ENCODE results near the gene SKIL.

Gene SKIL

GRCh38 chr3:170397685-170398084 lies 40.2 kb downstream of the SKIL start:
- DNase-seq (ENCODE audit: low read depth, low spot score), result no peak

- DNase-seq (ENCODE audit: low read depth, low spot score), result no peak
These were observed 47.6 kb downstream of the SKIL start for GRCh38 chr3:170405101-170405500.

GRCh38 chr3:170410428-170411029 lies 53.0 kb downstream of the SKIL start:
- DNase-seq (ENCODE audit: low read depth, low spot score), result no peak

- no peak for DNase-seq (ENCODE audit: low read depth, low spot score)
These were observed 55.8 kb downstream of the SKIL start for GRCh38 chr3:170413291-170413690.

GRCh38 chr3:170414202-170414663 lies 56.7 kb downstream of the SKIL start:
- peak; percentile 59 for DNase-seq (ENCODE audit: low read depth, low spot score)

GRCh38 chr3:170417090-170417489 lies 59.6 kb downstream of the SKIL start:
- no peak for DNase-seq (ENCODE audit: low read depth, low spot score)

GRCh38 chr3:170418422-170419398 lies 61.2 kb downstream of the SKIL start, which contains the start of gene CLDN11:
CLDN11 (plus strand) TSS chr3:170418868; CDS start chr3:170419067, 199 bp downstream.
- peak; percentile 57 for DNase-seq (ENCODE audit: low read depth, low spot score)

- no peak for DNase-seq (ENCODE audit: low read depth, low spot score)
These were observed 62.1 kb downstream of the SKIL start for GRCh38 chr3:170419557-170420087.

- no peak for DNase-seq (ENCODE audit: low read depth, low spot score)
These were observed 62.8 kb downstream of the SKIL start for GRCh38 chr3:170420307-170420821.

- no peak for DNase-seq (ENCODE audit: low read depth, low spot score)
These were observed 63.7 kb downstream of the SKIL start for GRCh38 chr3:170421111-170421641.

- no peak for DNase-seq (ENCODE audit: low read depth, low spot score)
These were observed 64.2 kb downstream of the SKIL start for GRCh38 chr3:170421758-170422157.

GRCh38 chr3:170423001-170423615 lies 65.6 kb downstream of the SKIL start:
- DNase-seq (ENCODE audit: low read depth, low spot score), result no peak

GRCh38 chr3:170424879-170425278 lies 67.4 kb downstream of the SKIL start:
- no peak for DNase-seq (ENCODE audit: low read depth, low spot score)

- DNase-seq (ENCODE audit: low read depth, low spot score), result no peak
These were observed 68.2 kb downstream of the SKIL start for GRCh38 chr3:170425491-170426239.

GRCh38 chr3:170426240-170426797 lies 68.8 kb downstream of the SKIL start:
- no peak for DNase-seq (ENCODE audit: low read depth, low spot score)

GRCh38 chr3:170428095-170428494 lies 70.6 kb downstream of the SKIL start:
- DNase-seq (ENCODE audit: low read depth, low spot score), result no peak

GRCh38 chr3:170429050-170429449 lies 71.5 kb downstream of the SKIL start:
- DNase-seq (ENCODE audit: low read depth, low spot score), result no peak

GRCh38 chr3:170431054-170431453 lies 73.5 kb downstream of the SKIL start:
- DNase-seq (ENCODE audit: low read depth, low spot score), result no peak

- DNase-seq (ENCODE audit: low read depth, low spot score), result no peak
These were observed 74.9 kb downstream of the SKIL start for GRCh38 chr3:170432416-170432815.

GRCh38 chr3:170436697-170437096 lies 79.2 kb downstream of the SKIL start:
- no peak for DNase-seq (ENCODE audit: low read depth, low spot score)
